ENCODE measurements around the gene ABCB4. TPM values are rescaled to one million over a fixed set of nuclear protein-coding genes. Genes with fewer than 3 reads are reported as not detected.

ABCB4 gene
- total RNA-seq, 4 donors from 2014 or later, result 0.29 to 2.4 (median 1.1) TPM; not detected in 1

GRCh38 chr7:87370660-87371180 is 104.8 kb downstream of the ABCB4 start:
- Histone ChIP-seq H3K9me3 (no peaks in the 10 kb centered on the region), H3K4me1 (no peaks in the 10 kb centered on the region), H3K27ac (no peak overlapping the region), H3K27me3 (no peaks in the 10 kb centered on the region), H3K36me3 (no peaks in the 10 kb centered on the region), H3K4me3 (no peak overlapping the region)
- no peak for DNase-seq
- TF ChIP-seq CTCF (IDR thresholded peaks at IDR 0.05) (no peak), POLR2A (IDR thresholded peaks at IDR 0.05) (no peak)
- intact Hi-C loops (cut with DNase I; ENCODE audit: low total_unique reads), result no loop called here

- H3K27ac ChIP-seq, result no peak overlapping the region
- H3K36me3 ChIP-seq, result no peaks in the 10 kb centered on the region
- H3K4me1 ChIP-seq, result no peaks in the 10 kb centered on the region
- no peaks in the 10 kb centered on the region for H3K27me3 ChIP-seq
- H3K9me3 ChIP-seq, result no peaks in the 10 kb centered on the region
- no peak for DNase-seq
- intact Hi-C loops (cut with DNase I; ENCODE audit: low total_unique reads), result no loop called here
- TF ChIP-seq POLR2A (IDR thresholded peaks at IDR 0.05), result no peak
- TF ChIP-seq CTCF (IDR thresholded peaks at IDR 0.05), result no peak
- no peak overlapping the region for H3K4me3 ChIP-seq
Observed at GRCh38 chr7:87369216-87369615, 106.3 kb downstream of the ABCB4 start.

- DNase-seq, result no peak
- H3K36me3 ChIP-seq, result no peaks in the 10 kb centered on the region
- TF ChIP-seq CTCF (IDR thresholded peaks at IDR 0.05) (no peak), POLR2A (IDR thresholded peaks at IDR 0.05) (no peak)
- H3K9me3 ChIP-seq, result no peaks in the 10 kb centered on the region
- no peak overlapping the region for H3K27ac ChIP-seq
- no peaks in the 10 kb centered on the region for H3K4me1 ChIP-seq
- H3K4me3 ChIP-seq, result no peak overlapping the region
- H3K27me3 ChIP-seq, result no peaks in the 10 kb centered on the region
- intact Hi-C loops (cut with DNase I; ENCODE audit: low total_unique reads), result no loop called here
Observed at GRCh38 chr7:87364246-87364645, 111.2 kb downstream of the ABCB4 start.

- Histone ChIP-seq H3K9me3 (no peaks in the 10 kb centered on the region), H3K27me3 (no peaks in the 10 kb centered on the region), H3K4me1 (no peaks in the 10 kb centered on the region), H3K27ac (no peak overlapping the region), H3K36me3 (no peaks in the 10 kb centered on the region), H3K4me3 (no peak overlapping the region)
- DNase-seq, result no peak
- TF ChIP-seq CTCF (IDR thresholded peaks at IDR 0.05) (no peak), POLR2A (IDR thresholded peaks at IDR 0.05) (no peak)
- intact Hi-C loops (cut with DNase I; ENCODE audit: low total_unique reads), result no loop called here
Observed at GRCh38 chr7:87363342-87363741, 112.1 kb downstream of the ABCB4 start.

GRCh38 chr7:87361320-87361719 is 114.2 kb downstream of the ABCB4 start:
- Histone ChIP-seq H3K36me3 (no peaks in the 10 kb centered on the region), H3K27me3 (no peaks in the 10 kb centered on the region), H3K9me3 (no peaks in the 10 kb centered on the region), H3K4me3 (no peak overlapping the region), H3K4me1 (no peaks in the 10 kb centered on the region), H3K27ac (no peak overlapping the region)
- intact Hi-C loops (cut with DNase I; ENCODE audit: low total_unique reads), result no loop called here
- no peak for DNase-seq
- TF ChIP-seq CTCF (IDR thresholded peaks at IDR 0.05), result no peak
- TF ChIP-seq POLR2A (IDR thresholded peaks at IDR 0.05), result no peak

All from uterus (tissue), 4 donors.